Globus pallidus (tissue), 1 donor: ENCODE data around the gene DRC3.

Source experiments
- DNase-seq: peaks from one replicate; pipeline ENCODE4 v3.0.0-alpha.2; 2015; ENCODE audit warnings: low spot score

DRC3 gene

DNA sequence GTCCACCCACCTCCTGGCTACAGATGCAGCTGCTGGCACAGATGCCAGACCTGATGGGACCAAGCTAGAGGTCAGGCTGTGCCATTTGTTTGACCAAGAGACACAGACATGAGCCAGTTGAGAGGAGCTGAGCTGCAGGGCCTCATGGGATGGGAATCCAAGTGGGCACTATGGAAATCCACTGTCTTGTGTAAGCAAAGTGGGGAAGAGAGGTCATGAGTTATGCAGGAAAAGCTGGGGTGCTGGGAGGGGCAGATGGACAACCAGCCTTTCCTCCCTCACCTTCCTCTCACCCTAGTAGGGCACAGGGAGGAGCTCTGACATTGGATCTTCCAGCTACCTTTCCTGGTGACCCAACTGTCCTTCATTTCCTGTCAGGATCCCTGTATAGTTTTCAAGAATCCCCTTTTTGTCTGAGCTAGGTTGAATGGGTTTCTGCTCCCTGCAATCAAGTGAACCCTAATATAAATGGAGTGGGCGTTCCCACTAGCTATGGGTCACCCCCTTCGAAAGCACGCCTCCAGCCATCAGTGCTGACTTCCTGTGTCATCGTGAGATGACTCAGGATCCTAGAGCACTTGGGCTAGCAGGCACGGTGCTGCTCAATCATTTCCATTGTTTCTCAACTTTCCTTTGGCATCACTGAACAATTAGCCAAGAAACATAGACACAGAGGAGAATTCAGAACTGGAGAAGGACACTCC lies 52.7 kb downstream of the DRC3 start:
- peak; percentile 34 for DNase-seq

DNA sequence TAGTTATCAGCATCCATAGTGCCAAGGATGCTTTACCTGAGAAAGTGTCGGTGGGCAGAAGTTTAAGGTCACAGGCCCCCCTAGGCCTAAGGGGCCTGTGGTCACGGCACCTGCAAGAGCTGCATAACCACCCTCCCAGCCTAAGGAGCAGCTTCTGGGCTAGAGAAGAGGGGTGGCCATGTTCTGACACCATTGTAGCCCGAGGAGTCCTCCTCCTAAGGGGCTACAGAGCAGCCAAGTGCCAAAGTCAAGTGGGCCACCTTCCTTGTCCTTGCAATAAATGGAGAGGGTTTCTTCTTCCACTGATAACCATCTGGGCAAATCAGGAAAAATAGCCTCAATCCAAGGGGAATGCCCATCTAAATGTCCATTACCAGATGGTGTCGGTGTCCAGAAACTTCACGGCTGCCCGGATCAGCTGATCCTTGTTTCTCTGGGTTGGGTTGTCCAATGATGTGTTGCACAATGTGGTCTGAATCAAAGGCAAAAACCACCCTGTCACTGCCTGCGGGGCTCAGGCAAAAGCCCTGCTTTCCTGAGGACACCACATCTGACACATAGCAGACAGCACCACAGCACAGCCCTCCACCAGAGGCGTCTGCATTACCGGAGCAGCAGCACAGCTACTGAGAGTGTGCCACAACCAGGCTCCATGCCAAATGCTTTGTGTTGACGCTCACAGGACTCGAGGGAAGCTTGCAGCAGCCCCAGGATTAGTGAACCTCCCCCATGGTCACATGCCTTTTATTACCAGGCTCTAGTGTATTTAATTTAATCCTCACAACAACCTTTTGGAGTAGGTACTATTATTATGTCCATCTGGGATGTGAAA lies 53.5 kb downstream of the DRC3 start:
- peak; percentile 65 for DNase-seq

DNA sequence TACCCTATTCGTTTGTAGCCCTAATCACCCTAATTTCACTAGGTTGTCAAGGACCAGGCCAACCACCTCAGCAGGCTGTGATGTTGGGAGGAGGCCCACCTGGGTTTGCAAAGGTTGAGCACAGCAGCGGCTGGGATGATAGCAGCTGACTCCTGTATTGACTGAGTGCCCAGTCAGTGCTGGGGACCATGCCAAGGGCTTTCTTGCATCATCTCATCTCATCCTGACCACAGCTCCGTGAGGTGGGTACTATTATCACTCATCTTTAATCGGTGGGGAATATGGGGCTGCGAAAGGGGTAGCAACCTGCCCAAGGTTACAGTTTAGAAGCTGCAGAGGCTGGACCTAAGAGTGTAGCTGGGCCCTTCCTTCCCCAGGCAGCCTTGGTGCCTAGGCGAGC lies 54.6 kb downstream of the DRC3 start:
- no peak for DNase-seq

DNA sequence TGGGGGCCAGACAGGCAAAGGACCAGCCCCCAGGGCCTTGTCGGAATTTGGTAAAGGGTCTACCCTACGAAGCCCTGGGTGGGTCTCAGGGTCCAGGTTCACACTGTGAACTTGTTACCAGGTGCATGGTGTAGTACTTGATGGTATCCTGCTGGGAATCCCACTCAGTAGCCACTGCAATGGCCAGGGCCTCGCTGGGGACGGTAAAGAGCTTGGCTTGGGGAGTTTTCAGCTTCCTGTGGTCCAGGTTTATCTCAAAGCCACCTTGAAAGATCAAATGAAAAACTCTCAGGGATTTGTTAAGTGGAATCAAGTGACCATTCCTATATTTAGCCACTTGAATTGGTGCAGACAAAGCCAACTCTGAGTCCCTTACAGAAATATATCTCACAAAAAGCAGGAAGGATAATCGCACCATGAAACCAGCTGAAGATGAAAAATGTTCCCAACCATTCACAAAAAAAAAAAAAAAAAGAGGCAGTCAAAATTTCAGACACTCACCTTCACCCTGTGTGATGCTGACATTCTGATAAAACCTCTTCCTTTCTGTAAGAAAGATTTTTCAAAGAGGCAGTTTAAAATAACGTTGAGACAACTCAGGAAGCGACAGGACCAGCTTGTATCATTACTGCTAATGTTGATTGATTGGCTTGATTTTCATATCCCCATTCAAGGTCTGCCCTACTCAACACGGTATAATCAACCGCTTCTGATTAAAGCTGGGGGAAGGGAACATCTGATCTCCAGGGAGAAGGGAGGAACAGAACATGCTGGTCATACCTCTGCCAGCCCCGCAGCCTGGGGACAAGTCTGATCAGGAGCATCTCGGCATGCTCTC lies 55.7 kb downstream of the DRC3 start:
- no peak for DNase-seq

DNA sequence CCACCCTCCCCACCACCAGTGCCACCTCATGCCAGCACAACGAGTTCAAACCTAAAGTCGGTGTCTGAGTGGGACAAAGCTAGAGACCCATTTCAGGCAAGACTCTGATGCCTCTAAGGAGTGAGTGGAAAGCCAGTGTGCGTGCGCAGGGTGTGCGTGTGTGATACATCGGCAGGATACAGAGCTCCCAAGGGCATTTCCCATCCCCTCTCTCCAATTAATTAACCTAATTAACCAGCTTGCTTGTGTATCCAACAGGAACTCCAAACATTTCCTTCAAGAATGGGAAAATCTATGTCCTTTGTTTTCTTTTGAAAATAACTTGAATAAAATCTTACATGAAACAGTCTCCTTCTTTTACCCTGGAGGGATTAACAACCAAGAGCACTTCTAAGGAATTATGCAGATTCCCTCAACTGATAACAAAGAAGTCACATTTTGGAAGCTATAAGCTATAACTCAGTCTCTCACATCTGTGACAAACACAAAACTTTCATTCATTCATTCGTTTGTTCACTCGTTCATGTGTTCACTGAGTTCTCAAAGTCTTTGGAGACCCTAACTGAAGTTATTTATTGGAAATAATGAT lies 56.4 kb downstream of the DRC3 start:
- DNase-seq = no peak

DNA sequence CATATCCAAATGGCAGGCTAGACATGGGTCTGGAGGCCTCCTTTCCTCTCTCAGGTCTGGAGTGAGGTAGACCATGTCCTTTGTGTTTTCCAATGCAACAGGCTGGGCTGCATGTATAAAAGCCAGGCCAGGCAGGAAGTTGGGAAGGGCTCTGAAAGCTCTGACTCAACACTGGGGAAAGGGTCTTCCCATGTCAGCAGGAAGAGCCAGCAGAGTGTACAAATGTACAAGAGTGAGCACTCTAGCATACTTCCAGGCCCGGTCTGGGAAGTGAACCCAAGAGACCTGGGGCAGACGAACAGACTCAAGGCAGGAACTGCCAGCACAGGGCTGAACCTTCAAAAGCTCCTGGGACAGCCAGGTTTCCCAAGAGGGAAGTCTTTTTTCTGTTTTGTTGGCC lies 59.3 kb downstream of the DRC3 start:
- no peak for DNase-seq

DNA sequence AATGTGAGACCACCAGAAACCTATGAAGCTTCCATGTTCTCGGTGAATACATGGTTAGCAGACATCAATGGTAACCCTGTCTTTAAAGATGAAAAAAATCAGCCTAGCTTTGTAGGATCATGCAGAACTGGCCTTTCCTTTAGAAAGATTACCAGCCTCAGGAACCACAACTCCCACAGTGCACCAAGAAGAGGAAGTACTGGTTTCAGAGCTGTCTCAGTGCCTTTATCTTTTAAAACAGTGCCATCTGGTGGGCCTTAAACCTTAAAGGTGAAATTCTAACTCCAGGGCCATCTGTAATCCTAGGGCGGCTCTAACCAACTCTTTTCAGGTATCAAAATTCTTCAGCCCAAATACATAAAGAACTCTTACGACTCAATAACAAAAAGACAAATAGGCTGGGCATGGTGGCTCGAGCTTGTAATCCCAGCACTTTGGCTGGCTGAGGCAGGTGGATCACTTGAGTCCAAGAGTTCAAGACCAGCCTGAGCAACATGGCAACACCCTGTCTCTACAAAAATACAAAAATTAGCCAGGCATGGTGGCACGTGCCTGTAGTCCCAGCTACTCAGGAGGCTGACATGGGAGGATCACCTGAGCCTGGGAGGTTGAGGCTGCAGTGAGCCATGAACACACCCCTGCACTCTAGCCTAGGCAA lies 60.9 kb downstream of the DRC3 start:
- peak; percentile 79 for DNase-seq

DNA sequence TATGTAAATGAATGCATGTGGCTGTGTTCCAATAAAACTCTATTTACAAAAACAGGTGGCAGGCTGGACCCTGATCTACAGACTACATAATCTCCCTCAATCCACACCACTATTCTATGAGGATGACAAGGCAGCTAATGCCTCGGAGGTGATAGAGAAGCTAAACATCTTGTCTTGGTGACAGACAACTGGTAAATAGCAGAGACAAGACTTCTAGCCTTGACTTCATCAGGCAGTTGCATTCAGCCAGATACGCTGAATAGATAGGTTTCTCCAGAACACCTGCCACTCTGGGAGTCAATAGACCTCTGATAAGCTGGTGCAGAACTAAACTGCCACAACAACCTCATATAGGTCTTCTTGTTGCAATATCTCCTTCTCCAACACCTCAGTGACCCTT lies 63.0 kb downstream of the DRC3 start:
- DNase-seq = no peak

DNA sequence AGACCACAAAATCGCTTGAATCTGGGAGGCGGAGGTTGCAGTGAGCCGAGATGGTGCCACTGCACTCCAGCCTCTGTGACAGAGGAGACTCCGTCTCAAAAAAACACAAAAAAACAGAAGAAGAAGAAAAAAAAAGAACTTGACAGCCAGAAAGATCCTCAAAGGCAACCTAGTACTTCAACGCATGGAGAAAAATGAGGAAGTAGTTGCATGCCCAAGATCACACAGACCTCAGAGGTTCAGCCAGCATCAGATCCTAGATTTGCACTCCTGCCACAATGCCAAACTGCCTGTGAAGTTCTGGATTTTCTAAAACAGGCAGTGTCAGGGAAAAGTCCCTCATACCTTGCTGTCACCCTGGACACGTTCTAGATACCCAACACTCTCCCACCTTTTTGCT lies 64.8 kb downstream of the DRC3 start:
- peak; percentile 19 for DNase-seq

DNA sequence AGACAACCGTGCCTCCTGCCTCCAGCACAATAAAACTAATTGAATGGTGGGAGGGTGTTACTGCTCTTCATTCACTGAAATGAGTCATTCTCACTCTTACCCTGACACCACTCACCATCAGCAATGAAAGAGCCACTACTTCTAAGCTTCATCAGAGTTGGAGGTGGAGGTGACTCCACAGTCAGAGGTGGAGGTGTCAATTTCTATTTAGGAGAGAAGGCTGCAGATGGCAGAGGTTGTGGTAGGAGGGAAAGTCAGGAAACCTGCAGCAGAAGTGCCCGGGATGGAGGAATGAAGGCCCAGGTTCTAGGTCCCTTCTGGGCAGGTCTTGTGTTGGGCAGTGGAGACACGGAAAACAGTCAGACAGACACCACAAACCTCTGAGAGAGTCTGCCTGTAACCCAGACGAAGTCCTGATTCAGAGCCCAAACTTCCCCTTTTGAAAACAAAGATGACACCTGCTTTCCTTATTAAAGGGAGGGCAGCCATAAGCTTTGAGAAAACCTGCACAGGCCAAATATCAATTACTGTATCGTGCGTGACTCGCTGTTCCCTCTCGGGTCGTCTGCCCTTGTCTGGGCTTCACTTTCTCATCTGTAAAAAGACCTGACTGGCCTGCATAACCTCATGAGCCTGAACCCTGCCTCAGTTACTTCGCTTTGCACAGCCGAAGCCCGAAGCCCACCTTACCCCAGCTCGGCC lies 65.6 kb downstream of the DRC3 start:
- peak; percentile 16 for DNase-seq

DNA sequence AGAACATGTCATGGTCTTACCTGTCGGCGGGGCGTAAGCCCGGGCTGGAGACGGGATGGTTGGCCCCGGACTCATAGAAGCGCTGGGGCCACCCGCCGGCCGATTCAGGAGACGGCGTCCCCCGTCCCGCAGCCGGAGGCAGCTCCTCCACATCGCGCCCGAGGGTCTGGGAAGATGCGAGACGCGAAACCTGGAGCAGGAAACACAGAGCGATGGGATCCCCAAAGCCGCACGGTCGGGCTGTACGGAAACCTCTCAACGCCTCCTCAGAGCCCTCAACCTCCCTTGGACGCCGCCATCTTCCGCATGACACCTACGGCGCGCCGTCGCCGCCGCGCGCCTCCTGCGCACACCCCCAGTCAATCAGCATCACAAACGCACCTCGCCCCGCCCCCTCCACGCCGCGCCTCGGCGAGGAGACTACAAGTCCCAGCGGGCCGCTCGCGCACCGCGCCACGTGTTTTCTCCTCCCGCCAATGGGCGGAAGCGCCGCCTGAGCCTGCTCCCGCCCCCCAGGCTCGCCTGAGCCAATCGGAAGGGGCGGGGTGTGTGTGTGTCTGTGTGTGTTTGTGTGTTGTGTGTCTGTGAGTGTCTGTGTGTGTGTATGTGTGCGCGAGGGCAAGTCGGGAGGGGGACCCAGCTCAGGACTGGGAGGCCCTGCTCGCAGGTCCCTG lies 66.3 kb downstream of the DRC3 start, which contains the start of the genes ATPAF2 and GID4:
Gene ATPAF2 (minus strand): TSS at position 308 of the 674 bp plus-strand sequence. CDS start 155 bp downstream, at position 153.
Gene GID4 (plus strand): TSS at position 548 of the 674 bp plus-strand sequence. CDS start 57 bp downstream, at position 605.
- peak; percentile 99 for DNase-seq

DNA sequence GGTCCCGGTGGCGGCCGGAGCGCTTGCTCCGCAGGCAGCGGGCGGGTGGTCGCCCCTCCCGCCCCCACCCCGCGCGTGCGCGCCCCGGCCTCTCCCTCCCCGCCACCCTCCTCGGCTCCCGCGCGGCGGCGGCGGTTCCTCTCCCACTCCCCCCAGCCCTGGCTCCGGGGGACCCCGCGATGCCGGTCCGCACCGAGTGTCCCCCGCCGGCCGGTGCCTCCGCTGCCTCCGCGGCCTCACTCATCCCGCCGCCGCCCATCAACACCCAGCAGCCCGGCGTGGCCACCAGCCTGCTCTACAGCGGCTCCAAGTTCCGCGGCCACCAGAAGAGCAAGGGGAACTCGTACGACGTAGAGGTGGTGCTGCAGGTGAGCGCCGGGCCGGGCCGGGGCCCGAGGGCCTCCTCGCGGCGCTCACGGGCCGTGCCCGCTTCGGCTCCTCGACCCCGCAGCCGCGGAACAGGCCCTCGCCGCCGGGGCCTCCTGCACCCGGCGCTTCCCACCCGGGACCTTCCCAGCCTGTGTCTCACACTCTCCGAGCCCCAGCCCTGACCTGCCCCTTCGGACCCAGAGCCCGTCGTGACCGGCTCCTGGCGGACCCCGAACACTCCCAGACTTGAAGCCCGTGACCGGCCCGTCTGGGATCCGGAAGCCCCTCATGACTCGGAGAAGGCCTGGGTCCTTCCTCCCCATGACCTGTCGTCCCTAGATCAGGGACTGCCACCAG lies 67.0 kb downstream of the DRC3 start:
- DNase-seq = peak; percentile 16

DNA sequence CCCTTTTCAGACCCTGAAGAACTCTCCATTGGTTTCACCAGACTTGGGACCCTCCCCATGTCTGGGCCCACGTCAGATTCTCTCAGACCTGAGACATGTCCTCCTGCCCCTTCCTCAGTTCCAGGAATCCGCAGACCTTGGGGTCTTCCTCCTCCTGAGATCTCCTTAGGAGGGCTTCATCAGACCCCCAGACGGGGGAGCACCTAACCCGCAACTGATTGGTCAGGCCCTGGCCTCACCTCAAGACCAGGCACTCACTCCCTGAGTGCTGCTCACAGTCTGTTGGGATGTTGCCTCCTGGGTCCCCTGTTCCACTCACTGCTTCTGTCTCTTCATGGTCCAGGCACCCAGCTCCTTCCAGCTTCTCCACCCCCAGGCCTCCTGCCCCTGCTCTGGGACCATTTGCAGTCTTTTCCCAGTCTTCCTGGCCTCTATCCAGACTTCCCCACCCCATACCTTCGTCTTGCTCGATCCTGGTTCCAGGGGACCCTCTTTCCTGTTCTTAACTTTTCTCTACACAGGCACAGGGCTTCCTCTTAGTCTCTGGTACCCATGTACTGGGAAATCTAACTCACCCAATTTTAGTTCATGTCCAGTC lies 67.7 kb downstream of the DRC3 start:
- no peak for DNase-seq

DNA sequence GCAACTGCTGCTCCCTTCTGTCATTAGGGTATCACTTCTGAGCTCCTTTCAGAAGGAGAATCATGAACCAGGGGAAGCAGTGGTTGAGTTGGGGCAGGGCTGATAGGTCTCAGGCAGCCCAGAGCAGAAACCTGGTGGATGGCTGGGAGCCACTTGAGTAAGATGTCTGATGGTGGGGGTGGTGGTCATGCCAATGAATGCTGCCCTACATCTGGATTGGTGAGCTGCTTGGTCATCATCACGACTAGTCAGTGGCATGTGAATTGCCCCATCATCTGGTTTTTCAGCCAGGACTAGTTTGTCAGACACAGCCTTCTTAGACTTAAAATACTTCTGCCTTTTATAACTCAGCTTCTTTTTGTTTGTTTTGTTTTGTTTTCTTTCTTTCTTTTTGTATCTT lies 69.1 kb downstream of the DRC3 start:
- no peak for DNase-seq

DNA sequence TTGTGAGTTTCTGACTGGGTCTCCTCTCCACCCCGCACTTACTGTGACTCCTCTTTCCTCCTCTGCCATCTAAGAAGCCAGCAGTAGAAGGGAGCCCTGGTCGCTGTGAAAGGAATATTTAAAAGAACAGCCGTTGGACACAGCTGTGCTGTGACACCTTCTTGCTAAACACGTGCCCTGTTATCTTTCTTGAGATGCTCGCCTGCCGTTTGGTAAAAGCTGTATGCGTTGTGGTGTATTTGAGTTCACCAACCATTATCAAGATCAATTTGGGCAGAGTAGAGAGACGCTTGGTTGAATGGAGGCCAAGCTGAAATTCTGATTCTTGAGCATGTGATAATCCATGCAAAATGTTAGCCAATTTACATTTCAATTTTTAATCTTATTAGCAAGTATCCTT lies 70.3 kb downstream of the DRC3 start:
- DNase-seq = no peak

DNA sequence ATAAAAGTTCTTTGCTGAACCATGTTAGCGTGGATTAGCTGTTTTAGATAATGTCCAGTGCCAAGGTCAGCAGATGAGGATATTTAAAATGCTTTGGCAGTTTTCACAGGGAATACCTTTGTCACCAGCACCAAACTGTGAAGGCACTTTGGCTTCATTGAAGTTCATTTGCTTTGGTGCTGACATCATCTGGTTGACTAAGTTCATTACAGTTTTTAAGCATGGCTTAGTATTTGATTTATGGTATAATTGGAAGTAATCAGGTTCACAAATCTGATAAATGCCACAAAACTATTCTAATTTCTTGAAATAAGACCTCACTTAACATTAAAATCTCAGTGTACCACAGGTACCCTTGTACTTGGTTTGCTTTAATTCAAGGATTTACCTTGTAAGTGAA lies 70.8 kb downstream of the DRC3 start:
- peak; percentile 20 for DNase-seq

DNA sequence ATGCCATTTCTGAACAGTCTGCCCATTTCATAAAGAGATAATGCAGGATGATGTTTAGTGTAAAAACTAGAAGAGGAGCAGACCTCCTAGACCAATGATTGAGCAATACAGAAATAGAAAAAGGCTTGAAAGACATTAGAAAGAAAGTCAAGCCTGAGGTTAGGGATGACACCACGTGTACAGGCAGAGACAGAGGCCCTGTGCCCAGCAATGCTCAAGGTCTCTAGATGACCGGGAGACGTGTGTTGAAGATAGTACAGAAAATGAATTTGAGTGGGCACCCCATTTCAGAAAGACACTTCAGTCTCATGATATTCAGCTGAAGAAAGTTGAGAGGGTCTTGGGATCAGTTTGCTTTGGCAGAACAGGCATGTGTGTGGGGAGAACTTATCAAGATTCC lies 71.9 kb downstream of the DRC3 start:
- no peak for DNase-seq

DNA sequence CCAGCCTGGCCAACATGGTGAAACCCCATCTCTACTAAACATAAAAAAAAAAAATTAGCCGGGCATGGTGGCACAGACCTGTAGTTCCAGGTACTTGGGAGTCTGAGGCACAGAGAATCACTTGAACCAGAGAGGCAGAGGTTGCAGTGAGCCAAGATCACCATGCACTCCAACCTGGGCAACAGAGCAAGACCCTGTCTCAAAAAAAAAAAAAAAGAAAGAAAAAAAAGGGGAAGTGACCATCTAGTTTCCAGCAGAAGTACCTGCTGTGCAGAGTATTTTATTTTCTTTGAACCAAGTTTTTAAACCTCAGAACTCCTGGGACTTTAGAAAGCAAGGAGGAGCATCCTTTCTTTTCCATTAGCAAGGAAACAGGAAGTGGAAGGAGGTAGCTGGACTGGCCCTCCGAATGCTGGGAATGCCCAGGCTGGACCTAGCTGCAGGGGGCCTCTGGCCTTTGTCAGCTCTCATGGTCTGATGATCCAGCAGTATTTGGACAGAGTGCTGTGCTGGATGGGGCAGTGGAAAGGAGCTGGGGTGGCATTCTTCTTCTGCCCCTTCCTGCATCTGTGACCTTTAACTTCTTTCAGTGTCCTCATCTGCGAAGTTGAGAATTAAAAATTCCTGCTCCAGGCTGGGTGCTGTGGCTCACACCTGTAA lies 73.2 kb downstream of the DRC3 start:
- no peak for DNase-seq

DNA sequence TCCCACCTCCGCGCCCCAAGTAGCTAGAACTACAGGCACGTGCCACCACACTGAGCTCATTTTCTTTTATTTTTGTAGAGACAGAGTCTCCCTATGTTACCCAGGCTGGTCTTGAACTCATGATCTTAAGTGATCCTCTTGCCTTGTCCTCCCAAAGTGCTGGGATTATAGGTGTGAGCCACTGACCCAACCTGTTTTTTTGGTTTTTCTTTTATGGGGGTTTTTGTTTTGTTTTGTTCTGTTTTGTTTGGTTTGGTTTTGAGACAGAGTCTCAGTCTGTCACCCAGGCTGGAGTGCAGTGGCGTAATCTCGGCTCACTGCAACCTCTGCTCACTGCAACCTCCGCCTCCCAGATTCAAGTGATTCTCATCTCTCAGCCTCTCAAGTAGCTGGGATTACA lies 82.9 kb downstream of the DRC3 start:
- DNase-seq = no peak
